ENCODE data around the gene NRF1.

Gene NRF1

GRCh38 chr7:129764247-129765084 lies 152.9 kb downstream of the NRF1 start:
- TF ChIP-seq CTCF (conservative IDR thresholded peaks at IDR 0.05) (no peak), ZFX (IDR thresholded peaks at IDR 0.05) (no peak)
- no peak overlapping the region for H3K27ac ChIP-seq

GRCh38 chr7:129765352-129765751 lies 153.8 kb downstream of the NRF1 start:
- TF ChIP-seq ZFX (IDR thresholded peaks at IDR 0.05) (no peak), CTCF (conservative IDR thresholded peaks at IDR 0.05) (no peak)
- H3K27ac ChIP-seq, result no peak overlapping the region

- H3K27ac ChIP-seq, result no peak overlapping the region
- TF ChIP-seq CTCF (conservative IDR thresholded peaks at IDR 0.05) (no peak), ZFX (IDR thresholded peaks at IDR 0.05) (no peak)
Observed at GRCh38 chr7:129767120-129768015, 155.8 kb downstream of the NRF1 start.

- H3K27ac ChIP-seq, result no peak overlapping the region
- TF ChIP-seq CTCF (conservative IDR thresholded peaks at IDR 0.05), result no peak
- TF ChIP-seq ZFX (IDR thresholded peaks at IDR 0.05), result no peak
Observed at GRCh38 chr7:129768614-129769399, 157.3 kb downstream of the NRF1 start.

- TF ChIP-seq ZFX (IDR thresholded peaks at IDR 0.05), result no peak
- no peak for TF ChIP-seq CTCF (conservative IDR thresholded peaks at IDR 0.05)
- no peak overlapping the region for H3K27ac ChIP-seq
Observed at GRCh38 chr7:129769400-129769774, 157.9 kb downstream of the NRF1 start.

GRCh38 chr7:129769866-129770808 lies 158.6 kb downstream of the NRF1 start:
- no peak overlapping the region for H3K27ac ChIP-seq
- TF ChIP-seq CTCF (conservative IDR thresholded peaks at IDR 0.05) (no peak), ZFX (IDR thresholded peaks at IDR 0.05) (no peak)
